Gastrocnemius medialis (tissue), 4 donors: ENCODE measurements around the gene SPI1. TPM values are rescaled to one million over a fixed set of nuclear protein-coding genes. Genes with fewer than 3 reads are reported as not detected.

Source experiments
- ATAC-seq, 2 donors: fragments of 150-250 bp; one replicate each; pipeline ENCODE4 v1.9.1; 2016
- DNase-seq, 2 donors: peaks; one replicate each; pipeline ENCODE4 v3.0.0-alpha.2; 2019
- H3K27ac ChIP-seq, 4 donors: fragments of 200-600 bp; sonication (generic); 1 replicate in 1 of 4; 2 replicates in 3 of 4; pipeline ENCODE4 v1.5.1; 2016 to 2018; ENCODE audit warnings: mild to moderate bottlenecking in 2 of 4, moderate library complexity in 1 of 4
- H3K27me3 ChIP-seq, 3 donors: fragments of 200-600 bp; sonication (generic) in 2 of 3; 1 replicate in 1 of 3; 2 replicates in 2 of 3; pipeline versions ENCODE4 v1.5.1 to v1.6.0; 2016 to 2019; ENCODE audit warnings: mild to moderate bottlenecking in 1 of 3, moderate library complexity in 1 of 3
- H3K36me3 ChIP-seq, 2 donors: fragments of 200-600 bp; sonication (generic) in 1 of 2; one replicate each; pipeline ENCODE4 v1.5.1; 2017 to 2018
- H3K4me1 ChIP-seq, 2 donors: fragments of 200-600 bp; sonication (generic) in 1 of 2; one replicate each; pipeline ENCODE4 v1.5.1; 2016 to 2017; ENCODE audit warnings: mild to moderate bottlenecking in 2 of 2
- H3K4me3 ChIP-seq, 4 donors: fragments of 200-600 bp; sonication (generic) in 3 of 4; 1 replicate in 1 of 4; 2 replicates in 3 of 4; pipeline ENCODE4 v1.5.1; 2016 to 2019; ENCODE audit warnings: mild to moderate bottlenecking in 2 of 4
- H3K9me3 ChIP-seq, 3 donors: fragments of 200-600 bp; sonication (generic) in 2 of 3; 1 replicate in 1 of 3; 2 replicates in 2 of 3; pipeline ENCODE4 v1.5.1; 2016 to 2019
- POLR2A ChIP-seq, 2 donors: fragments of 450-650 bp; IDR thresholded peaks; one replicate each; pipeline ENCODE4 v1.6.1; 2017; ENCODE audit warnings: antibody characterized with exemption in 2 of 2, mild to moderate bottlenecking in 2 of 2, moderate library complexity in 2 of 2
- in situ Hi-C, 4 donors: fragments of 200-750 bp; cut with MboI; loops; one replicate each; pipeline versions ENCODE4 v1.15.0 to v1.8.0; 2017; ENCODE audit warnings: low sequenced_read_pairs in 4 of 4
- intact Hi-C: fragments of 100-400 bp; cut with DNase I; formaldehyde crosslinking; loops from one replicate; pipeline ENCODE4 v1.15.1; 2023; ENCODE audit warnings: low total_unique reads
- total RNA-seq, 4 donors: library from RNA; depleted of rRNA; stranded (reverse); fragments of >200 nt; gene quantifications; one replicate each; pipeline versions ENCODE4 v1.1.0 to v1.2.3, GENCODE V29; 2016
- TF ChIP-seq, protein P1 (sequence below), 5 experiments: fragments of 450-650 bp in 3 of 5; fragments of 200-600 bp in 2 of 5; sonication (generic) in 2 of 5; IDR thresholded peaks in 4 of 5; conservative IDR thresholded peaks in 1 of 5; 1 replicate in 4 of 5; 2 replicates in 1 of 5; pipeline ENCODE4 v1.5.1; 2016 to 2019; ENCODE audit warnings: antibody characterized with exemption in 5 of 5, mild to moderate bottlenecking in 3 of 5, moderate library complexity in 3 of 5

SPI1 gene
- total RNA-seq, 4 donors from 2014 or later: 0.44 to 7.0 (median 4.2) TPM

DNA sequence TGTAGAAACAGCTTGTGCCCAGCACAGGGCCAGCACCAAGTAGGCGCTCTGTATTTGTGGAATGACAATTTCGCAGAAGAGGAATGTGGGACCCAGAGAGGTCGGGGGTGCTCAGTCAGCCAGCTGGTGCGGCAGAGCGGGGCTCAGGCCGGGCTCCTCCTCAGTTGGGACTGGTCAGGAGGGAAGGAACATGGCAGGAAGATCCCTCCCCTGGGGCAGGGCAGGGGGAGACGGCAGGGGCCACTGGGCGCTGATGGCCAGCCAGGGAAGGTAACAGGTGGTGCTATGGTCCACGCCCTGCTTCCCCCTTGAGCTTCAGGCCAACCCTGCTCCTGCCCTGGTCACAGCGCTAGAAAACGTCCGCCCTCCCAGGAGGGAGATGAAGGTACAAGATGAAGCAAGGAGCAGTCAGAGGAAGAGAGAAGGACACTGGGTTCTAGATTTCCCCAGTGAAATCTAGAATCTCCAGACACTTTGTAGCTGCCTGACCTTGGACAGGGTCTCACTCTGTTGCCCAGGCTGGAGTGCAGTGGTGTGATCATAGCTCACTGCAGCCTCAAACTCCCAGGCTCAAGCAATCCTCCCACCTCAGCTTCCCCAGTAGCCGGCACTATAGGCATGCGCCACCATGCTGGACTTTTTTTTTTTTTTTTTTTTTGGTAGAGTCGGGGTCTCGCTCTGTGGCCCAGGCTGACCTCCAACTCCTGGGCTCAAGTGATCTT lies 13.5 kb upstream of the SPI1 start:
- H3K4me1 ChIP-seq: peaks cover 6 to 22% of the 10 kb centered on the region in 2 donors
- H3K4me3 ChIP-seq: no peak overlapping the region
- H3K9me3 ChIP-seq: no peaks in the 10 kb centered on the region
- in situ Hi-C loops: no loop called here
- no peaks in the 10 kb centered on the region for H3K27me3 ChIP-seq
- intact Hi-C loops: no loop called here
- no peak for ATAC-seq
- no peak for TF ChIP-seq POLR2A (IDR thresholded peaks at IDR 0.05)
- TF ChIP-seq, protein P1, sequence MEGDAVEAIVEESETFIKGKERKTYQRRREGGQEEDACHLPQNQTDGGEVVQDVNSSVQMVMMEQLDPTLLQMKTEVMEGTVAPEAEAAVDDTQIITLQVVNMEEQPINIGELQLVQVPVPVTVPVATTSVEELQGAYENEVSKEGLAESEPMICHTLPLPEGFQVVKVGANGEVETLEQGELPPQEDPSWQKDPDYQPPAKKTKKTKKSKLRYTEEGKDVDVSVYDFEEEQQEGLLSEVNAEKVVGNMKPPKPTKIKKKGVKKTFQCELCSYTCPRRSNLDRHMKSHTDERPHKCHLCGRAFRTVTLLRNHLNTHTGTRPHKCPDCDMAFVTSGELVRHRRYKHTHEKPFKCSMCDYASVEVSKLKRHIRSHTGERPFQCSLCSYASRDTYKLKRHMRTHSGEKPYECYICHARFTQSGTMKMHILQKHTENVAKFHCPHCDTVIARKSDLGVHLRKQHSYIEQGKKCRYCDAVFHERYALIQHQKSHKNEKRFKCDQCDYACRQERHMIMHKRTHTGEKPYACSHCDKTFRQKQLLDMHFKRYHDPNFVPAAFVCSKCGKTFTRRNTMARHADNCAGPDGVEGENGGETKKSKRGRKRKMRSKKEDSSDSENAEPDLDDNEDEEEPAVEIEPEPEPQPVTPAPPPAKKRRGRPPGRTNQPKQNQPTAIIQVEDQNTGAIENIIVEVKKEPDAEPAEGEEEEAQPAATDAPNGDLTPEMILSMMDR (IDR thresholded peaks at IDR 0.05 in 4 of 5, conservative IDR thresholded peaks at IDR 0.05 in 1 of 5): no peak
- H3K27ac ChIP-seq: peak overlapping the region in 2 of 4 donors; percentile 20 to 82
- DNase-seq: no peak
- H3K36me3 ChIP-seq: no peaks in the 10 kb centered on the region

DNA sequence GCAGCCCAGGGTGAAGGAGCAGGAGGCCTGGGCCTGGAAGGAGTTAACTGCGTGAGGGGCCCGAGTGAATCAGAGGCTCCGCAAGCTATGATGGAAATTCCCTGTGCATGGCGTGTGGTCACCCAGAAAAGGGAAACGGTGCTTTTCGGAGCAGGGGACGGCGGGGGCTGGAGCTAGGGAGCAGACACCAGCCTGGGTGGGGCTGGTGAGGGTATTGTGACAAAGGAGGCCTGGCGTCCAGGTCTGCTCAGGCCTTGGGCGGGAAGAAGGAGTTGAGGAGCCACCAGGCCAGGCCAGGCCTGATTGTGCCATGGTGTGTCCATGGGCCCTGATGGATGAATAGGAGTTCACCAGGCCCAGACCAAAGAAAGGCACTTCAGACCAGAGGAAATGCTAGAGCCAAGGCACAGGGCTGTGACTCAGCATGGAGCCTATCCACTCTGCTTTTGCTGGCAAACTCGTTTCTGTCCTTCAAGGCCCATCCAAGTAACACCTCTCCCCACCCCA lies 12.8 kb upstream of the SPI1 start:
- intact Hi-C loops: no loop called here

DNA sequence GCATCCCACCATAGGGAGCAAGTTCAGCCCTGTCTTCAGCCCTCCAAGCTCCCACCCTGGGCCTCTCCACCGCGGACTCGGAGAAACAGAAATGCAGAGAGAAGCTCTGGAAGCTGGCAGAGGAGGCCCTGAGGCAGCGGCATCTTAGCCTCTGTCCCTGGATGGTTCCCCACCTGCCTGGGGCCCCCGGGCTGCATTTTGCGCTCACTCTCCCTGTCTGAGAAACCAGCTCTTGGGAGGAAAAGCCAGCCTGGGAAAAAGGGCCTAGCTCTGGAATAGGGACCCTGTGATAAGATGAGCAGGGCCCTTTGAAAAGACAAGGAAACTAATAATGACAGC lies 12.0 kb upstream of the SPI1 start:
- no peaks in the 10 kb centered on the region for H3K36me3 ChIP-seq
- H3K27ac ChIP-seq: no peak overlapping the region
- no peak for TF ChIP-seq POLR2A (IDR thresholded peaks at IDR 0.05)
- TF ChIP-seq, protein P1 (IDR thresholded peaks at IDR 0.05 in 4 of 5, conservative IDR thresholded peaks at IDR 0.05 in 1 of 5): no peak
- intact Hi-C loops: no loop called here
- DNase-seq (no peak), ATAC-seq (no peak)
- H3K27me3 ChIP-seq: no peaks in the 10 kb centered on the region
- H3K4me3 ChIP-seq: no peak overlapping the region
- no peaks in the 10 kb centered on the region for H3K9me3 ChIP-seq
- in situ Hi-C loops: no loop called here
- peaks cover 6 to 22% of the 10 kb centered on the region in 2 donors for H3K4me1 ChIP-seq

More for the DNA sequence above, 12.8 kb upstream of the SPI1 start:
- H3K4me3 ChIP-seq: no peak overlapping the region
- TF ChIP-seq POLR2A (IDR thresholded peaks at IDR 0.05): no peak
- TF ChIP-seq, protein P1 (IDR thresholded peaks at IDR 0.05 in 4 of 5, conservative IDR thresholded peaks at IDR 0.05 in 1 of 5): no peak
- no peak for DNase-seq
- peaks cover 6 to 22% of the 10 kb centered on the region in 2 donors for H3K4me1 ChIP-seq
- no peaks in the 10 kb centered on the region for H3K36me3 ChIP-seq
- peak overlapping the region in 1 of 4 donors; percentile 20 for H3K27ac ChIP-seq
- no peak for ATAC-seq
- in situ Hi-C loops: no loop called here
- H3K27me3 ChIP-seq: no peaks in the 10 kb centered on the region
- H3K9me3 ChIP-seq: no peaks in the 10 kb centered on the region

DNA sequence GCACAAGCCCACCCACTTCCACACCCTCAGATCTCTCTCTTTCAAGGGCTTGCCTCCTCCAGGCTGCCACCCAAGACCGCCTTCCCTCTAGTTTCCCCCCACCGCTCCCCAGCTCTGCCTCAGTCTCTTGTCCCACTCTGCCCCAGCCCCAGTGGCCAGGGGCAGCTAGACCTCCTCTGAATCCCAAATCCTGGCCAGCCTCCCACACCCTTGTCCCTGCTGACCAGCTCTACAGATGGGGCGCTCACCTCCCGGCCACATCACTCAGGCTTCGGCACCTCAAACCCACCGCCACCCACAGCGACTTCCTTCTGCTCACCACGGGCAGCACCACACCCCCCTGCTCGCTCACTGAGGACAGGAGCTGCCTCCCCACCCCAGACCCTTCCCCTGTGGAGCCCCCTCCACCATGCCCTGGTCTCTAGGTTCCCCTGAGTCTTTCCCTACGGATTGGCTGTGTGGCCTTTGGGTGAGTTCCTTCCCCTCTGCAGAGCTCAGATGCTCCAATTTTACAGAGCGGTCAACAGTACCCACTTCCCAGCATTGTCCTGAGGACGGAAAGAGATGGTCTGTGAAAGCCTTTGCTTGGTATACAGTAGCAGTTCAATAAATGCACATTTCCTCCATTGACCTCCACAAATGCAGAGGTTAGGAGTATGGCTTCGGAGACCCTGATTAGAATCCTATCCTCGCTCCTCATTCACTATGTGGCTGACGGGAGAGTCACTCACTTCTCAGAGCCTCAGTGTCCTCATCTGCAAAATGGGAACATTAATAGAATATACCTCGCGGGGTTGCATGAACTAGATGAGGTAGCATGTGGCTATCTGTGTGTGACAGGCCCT lies 11.5 kb upstream of the SPI1 start:
- no peaks in the 10 kb centered on the region for H3K27me3 ChIP-seq
- no peak overlapping the region for H3K27ac ChIP-seq
- DNase-seq (no peak), ATAC-seq (no peak)
- H3K4me3 ChIP-seq: no peak overlapping the region
- no peaks in the 10 kb centered on the region for H3K9me3 ChIP-seq
- in situ Hi-C loops: loop anchor here in 1 of 4 donors (10.0 kb wide), 1 partner anchor 55 kb away; the partner anchor contains the start of gene RAPSN
- TF ChIP-seq, protein P1 (IDR thresholded peaks at IDR 0.05 in 4 of 5, conservative IDR thresholded peaks at IDR 0.05 in 1 of 5): no peak
- no peak for TF ChIP-seq POLR2A (IDR thresholded peaks at IDR 0.05)
- no peaks in the 10 kb centered on the region for H3K36me3 ChIP-seq
- intact Hi-C loops: no loop called here
- peaks cover 6 to 17% of the 10 kb centered on the region in 2 donors for H3K4me1 ChIP-seq
